ENCODE measurements around the gene FHOD3. TPM values are rescaled to one million over a fixed set of nuclear protein-coding genes. Genes with fewer than 3 reads are reported as not detected.

Gene FHOD3
- total and polyA plus RNA-seq, 4 donors = 0.57 to 1.3 (median 1.2) TPM; not detected in 1

- TF ChIP-seq SP1 (IDR thresholded peaks at IDR 0.05) (peak; percentile 18), NR2F2 (IDR thresholded peaks at IDR 0.05) (peak; percentile 53), GABPA (IDR thresholded peaks at IDR 0.05 in 1 of 2, conservative IDR thresholded peaks at IDR 0.05 in 1 of 2) (no peak)
- H3K9me3 ChIP-seq (ENCODE audit: control insufficient read depth in 4 of 4, low read length in 3 of 4) = no peaks in the 10 kb centered on the region
- no peak overlapping the region for H3K4me3 ChIP-seq (ENCODE audit: low read depth in 1 of 3, low read length in 3 of 3)
- no peak overlapping the region for H3K27ac ChIP-seq (ENCODE audit: low read depth in 1 of 2, low read length in 2 of 2)
- no peaks in the 10 kb centered on the region for H3K27me3 ChIP-seq (ENCODE audit: control insufficient read depth in 4 of 4, insufficient read depth in 4 of 4, low read length in 3 of 4)
- H3K9ac ChIP-seq (ENCODE audit: low read depth in 1 of 2, low read length in 2 of 2) = no peak overlapping the region
- H3K36me3 ChIP-seq (ENCODE audit: control insufficient read depth in 4 of 4, insufficient read depth in 3 of 4, low read depth in 1 of 4, low read length in 3 of 4) = no peaks in the 10 kb centered on the region
- 67% methylated on average over 4 of the region's 4 CpGs for WGBS
- DNase-seq (ENCODE audit: low spot score) = no peak
- no peaks in the 10 kb centered on the region for H3K4me1 ChIP-seq (ENCODE audit: control insufficient read depth in 4 of 4, insufficient read depth in 4 of 4, low read length in 3 of 4)
Observed at GRCh38 chr18:36314754-36315153, 17.2 kb downstream of the FHOD3 start.

GRCh38 chr18:36315736-36316135 lies 18.2 kb downstream of the FHOD3 start:
- no peak for DNase-seq (ENCODE audit: low spot score)
- WGBS = 91% methylated on average over 10 of the region's 10 CpGs
- Histone ChIP-seq H3K9me3 (ENCODE audit: control insufficient read depth in 4 of 4, low read length in 3 of 4) (no peaks in the 10 kb centered on the region), H3K36me3 (ENCODE audit: control insufficient read depth in 4 of 4, insufficient read depth in 3 of 4, low read depth in 1 of 4, low read length in 3 of 4) (no peaks in the 10 kb centered on the region), H3K4me3 (ENCODE audit: low read depth in 1 of 3, low read length in 3 of 3) (no peak overlapping the region), H3K27ac (ENCODE audit: low read depth in 1 of 2, low read length in 2 of 2) (no peak overlapping the region), H3K4me1 (ENCODE audit: control insufficient read depth in 4 of 4, insufficient read depth in 4 of 4, low read length in 3 of 4) (no peaks in the 10 kb centered on the region), H3K9ac (ENCODE audit: low read depth in 1 of 2, low read length in 2 of 2) (no peak overlapping the region), H3K27me3 (ENCODE audit: control insufficient read depth in 4 of 4, insufficient read depth in 4 of 4, low read length in 3 of 4) (no peaks in the 10 kb centered on the region)
- no peak for TF ChIP-seq HNF4A (conservative IDR thresholded peaks at IDR 0.05)
- TF ChIP-seq GABPA (IDR thresholded peaks at IDR 0.05 in 1 of 2, conservative IDR thresholded peaks at IDR 0.05 in 1 of 2) = no peak
- TF ChIP-seq JUND (IDR thresholded peaks at IDR 0.05) = no peak
- TF ChIP-seq FOXA2 (IDR thresholded peaks at IDR 0.05) = no peak
- TF ChIP-seq TAF1 (conservative IDR thresholded peaks at IDR 0.05) = no peak
- TF ChIP-seq RAD21 (IDR thresholded peaks at IDR 0.05) = no peak
- TF ChIP-seq SP1 (IDR thresholded peaks at IDR 0.05) = no peak
- TF ChIP-seq ATF3 (IDR thresholded peaks at IDR 0.05) = no peak
- no peak for TF ChIP-seq HNF4G (IDR thresholded peaks at IDR 0.05)
- no peak for TF ChIP-seq REST (IDR thresholded peaks at IDR 0.05)
- no peak for TF ChIP-seq RXRA (IDR thresholded peaks at IDR 0.05)
- TF ChIP-seq ZBTB33 (IDR thresholded peaks at IDR 0.05) = no peak
- TF ChIP-seq CTCF (IDR thresholded peaks at IDR 0.05; ENCODE audit: low read depth, low read length, missing input control) = no peak
- TF ChIP-seq YY1 (IDR thresholded peaks at IDR 0.05) = no peak
- no peak for TF ChIP-seq FOXA1 (IDR thresholded peaks at IDR 0.05)
- no peak for TF ChIP-seq MAX (IDR thresholded peaks at IDR 0.05)
- no peak for TF ChIP-seq EGR1 (IDR thresholded peaks at IDR 0.05; ENCODE audit: low read depth in 2 of 2)
- TF ChIP-seq NR2F2 (IDR thresholded peaks at IDR 0.05) = no peak
